ENCODE results near the gene HTR1A.

Gene HTR1A

GRCh38 chr5:63962279-63962678 is at the start of gene HTR1A:
TSS of gene HTR1A (minus strand) at chr5:63962445. CDS start at chr5:63961719, 726 bp downstream.
- no peak for DNase-seq

DNA sequence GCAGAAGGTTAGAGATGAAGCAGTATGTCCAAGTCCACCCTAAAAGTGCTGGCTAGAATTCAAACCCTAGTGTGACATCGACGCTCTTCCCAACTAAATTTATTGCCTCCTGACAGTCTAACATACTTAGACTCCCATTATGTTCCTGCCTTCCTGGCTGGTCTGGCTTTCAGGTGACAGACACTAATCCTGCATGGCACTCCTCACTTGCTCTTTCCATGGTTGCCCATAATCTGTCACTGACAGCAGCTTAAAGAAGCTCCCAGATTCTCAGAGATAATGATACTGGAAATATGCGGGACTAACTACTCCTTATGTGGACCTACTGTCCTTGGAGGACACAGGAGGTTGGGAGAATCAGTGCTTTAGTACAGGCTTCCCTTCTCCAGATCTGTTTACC is 41.7 kb upstream of the HTR1A start:
- no peak for DNase-seq

- DNase-seq = no peak
Measured at GRCh38 chr5:64000096-64000495, 37.9 kb upstream of the HTR1A start.

- no peak for DNase-seq
Measured at GRCh38 chr5:63987053-63987452, 24.8 kb upstream of the HTR1A start.

- DNase-seq = no peak
Measured at GRCh38 chr5:63981864-63982263, 19.6 kb upstream of the HTR1A start.

DNA sequence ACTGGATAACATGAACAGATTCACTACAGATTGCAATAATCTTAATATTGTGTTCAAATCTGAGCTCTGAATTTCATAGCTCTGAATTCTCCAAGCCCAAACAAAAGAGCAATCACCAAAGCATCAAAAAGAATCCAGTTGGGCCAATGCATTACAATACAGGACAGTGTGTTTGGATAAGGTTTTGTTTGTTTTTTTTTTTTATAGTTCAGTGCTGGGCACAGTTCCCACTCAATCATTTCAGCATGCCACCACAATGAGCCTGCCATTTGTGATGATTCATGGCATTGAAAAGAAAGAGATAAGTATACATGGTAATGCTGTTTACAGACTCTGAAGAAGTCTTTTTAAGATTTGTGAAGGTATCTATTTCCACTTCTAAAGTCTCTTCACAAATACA is 1.7 kb upstream of the HTR1A start:
- no peak for DNase-seq

DNA sequence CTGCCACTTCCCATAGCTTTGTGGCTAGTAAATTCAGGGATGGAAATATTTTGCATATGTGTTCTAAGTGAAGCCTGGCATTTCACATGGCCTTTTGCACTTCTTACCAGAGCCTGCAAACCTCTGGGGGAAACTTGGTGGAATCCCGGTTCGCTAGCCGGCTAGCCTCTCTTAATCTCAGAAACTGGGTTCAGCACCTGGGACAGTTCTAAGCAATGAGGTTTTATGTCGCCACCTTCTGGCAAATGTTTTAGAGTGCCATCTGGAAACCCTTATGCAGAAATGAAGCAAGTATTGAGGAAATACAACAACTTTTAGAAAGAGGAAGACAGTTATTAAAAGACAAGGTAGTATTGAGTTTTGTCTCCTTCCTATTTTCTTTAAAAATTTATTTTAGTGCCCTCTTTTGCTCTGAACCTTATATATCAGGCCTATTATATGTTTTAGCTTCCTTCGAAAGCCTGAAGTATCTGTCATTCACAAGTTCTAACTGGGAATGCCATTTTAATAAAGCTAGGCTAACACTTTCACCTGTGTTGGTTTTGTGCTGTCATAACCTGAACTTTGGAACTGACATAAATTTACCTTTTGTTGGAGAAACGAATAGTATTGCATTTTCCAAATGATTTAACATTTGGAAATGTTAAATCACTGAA is 963 bp upstream of the HTR1A start:
- peak in 1 of 2 experiments; percentile 43 for DNase-seq

DNA sequence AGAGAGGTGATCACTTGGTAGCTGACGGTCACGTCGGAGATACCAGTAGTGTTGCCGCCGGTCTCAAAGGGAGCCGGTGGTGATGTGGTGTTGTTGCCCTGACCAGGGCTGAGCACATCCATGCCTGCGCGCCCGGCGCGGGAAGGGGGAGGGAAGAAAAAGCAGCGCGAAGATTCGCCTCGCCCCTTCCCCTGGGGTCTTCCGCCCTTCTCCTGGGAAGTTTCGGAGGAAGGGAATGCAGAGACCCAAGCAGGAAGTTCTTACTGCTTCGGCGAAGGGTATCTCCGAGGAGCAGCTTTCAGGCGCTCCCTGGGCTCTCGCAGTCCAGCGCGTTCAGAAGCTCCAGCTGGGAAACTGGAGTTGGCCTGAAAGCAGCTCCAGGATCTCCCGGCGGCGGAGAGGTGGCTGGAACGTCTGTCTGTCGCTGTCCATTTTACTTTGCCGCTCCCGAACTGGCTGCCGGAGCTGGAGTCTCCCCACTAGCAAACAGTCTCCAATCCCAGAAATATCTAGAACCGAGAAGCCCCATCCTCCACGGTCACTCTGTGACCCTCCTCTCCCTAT is 565 bp downstream of the HTR1A start:
- no peak for DNase-seq

- no peak for DNase-seq
Measured at GRCh38 chr5:63961125-63961597, 1.1 kb downstream of the HTR1A start.

GRCh38 chr5:63960646-63961045 is 1.6 kb downstream of the HTR1A start:
- no peak for DNase-seq

DNA sequence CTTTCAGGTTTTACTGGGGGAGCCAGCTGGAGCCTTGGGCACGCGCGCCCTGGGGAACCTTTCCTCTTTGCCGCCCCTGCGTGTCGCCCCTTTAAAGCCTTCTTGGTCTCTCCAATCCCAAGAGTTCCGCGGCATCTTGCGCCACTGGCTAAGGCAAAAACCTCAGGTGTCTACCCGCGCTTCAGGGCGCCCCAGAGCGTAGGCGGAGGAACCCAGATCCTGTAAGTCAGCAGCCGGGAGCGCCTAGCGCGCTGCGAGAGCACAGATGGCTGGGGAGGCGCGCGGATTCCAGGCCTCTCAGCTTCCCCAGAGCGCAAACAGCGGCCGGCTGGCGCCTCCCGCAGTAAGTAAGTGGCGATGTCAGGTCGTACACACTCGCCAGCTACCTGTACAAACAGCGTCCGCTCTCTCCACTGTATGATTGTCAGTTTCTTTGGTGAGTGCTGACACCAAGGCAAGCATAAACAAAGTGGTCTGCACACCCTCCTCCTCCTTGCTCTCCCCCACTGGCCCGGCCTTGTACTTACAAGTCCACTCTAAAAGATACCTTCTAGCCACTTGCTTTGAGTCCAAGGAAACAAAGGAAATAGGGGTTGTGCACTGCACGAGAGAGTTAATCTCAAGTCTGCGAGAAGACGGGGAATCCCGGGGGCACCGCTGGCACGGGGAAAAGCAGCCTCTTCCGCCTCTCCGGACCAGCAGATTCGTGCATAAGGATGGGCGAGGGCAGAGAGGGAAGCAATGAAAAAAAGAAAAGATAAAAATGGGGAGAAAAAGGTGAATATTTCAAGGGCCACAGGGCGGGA is 2.9 kb downstream of the HTR1A start:
- peak; percentile 41 to 50 for DNase-seq

DNA sequence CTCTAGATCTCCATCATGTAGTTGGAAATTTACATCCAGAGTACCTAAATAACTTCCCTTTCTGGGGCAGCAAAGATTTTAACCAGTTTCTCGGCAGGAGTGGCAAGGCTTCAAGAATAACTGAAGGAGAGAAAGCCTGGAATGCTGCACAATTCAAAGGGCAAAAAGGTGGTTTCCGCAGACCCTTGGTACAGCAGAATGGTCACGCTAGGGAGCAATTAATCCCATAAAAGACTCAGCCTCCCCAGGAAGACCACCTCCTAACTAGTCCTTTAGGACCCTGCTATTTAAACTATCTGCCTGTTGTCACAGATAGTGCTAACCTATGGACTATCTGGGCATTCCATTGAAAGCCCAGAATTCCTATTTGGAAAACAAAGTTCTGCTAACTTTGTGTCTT is 3.6 kb downstream of the HTR1A start:
- no peak for DNase-seq

DNA sequence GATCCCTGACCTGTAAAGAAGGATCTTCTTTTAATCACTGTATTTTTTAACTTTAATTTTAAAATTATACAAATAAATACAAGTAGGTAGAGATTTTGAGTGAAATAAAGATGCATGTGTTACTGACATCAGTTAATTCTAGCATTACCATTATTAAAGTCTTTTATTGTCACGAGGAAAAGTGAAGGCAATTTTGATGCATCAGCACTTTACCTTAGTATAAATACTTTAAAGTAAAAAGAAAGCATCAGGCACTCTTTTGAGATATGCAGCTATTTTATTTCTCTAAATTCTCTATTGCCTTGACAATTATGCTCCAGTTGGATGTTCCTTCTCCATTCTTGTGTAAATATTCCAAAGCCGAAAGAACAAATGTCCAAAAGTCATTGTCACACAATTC is 4.6 kb downstream of the HTR1A start:
- DNase-seq = no peak

DNA sequence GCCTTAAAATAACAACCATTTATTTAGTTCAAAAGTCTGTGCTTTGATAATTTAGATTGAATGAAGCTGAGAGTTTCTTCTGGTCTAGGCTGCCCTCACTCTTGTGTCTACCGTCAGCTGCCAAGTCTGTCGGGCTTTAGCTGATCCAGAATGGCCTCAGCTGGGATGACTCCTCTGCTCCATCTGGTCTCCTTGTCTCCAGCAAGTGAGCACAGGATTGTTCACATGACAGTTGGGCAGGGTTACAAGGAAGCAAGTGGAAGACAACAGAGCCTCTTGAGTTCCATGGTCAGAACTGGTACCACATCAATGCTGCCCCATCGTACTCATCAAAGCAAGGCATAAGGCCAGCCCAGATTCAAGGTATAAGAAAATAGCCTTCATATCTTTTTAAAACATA is 9.0 kb downstream of the HTR1A start:
- no peak for DNase-seq

- DNase-seq = no peak
Measured at GRCh38 chr5:63935103-63935502, 27.1 kb downstream of the HTR1A start.

GRCh38 chr5:63931836-63932235 is 30.4 kb downstream of the HTR1A start:
- DNase-seq = no peak

DNA sequence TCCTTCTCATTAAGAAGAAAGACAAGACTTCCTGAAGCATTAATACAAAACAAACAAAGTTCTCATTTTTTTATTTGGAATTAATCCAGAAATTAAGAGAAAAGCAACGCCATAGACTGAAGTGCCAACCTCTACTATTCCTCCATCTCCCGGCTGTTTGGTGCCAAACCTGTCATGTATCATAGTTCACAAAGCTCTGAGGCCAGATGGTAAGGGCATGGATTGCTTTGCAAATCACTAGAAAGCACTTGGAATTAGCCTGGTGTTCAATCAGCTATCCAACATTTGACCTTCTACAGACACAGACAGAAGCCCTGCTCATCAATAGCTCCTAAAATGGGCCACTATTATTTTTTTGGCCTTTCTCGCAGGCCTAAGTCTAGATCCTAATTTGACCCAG is 33.8 kb downstream of the HTR1A start:
- DNase-seq = no peak

- DNase-seq = no peak
Measured at GRCh38 chr5:63923914-63924313, 38.3 kb downstream of the HTR1A start.

DNA sequence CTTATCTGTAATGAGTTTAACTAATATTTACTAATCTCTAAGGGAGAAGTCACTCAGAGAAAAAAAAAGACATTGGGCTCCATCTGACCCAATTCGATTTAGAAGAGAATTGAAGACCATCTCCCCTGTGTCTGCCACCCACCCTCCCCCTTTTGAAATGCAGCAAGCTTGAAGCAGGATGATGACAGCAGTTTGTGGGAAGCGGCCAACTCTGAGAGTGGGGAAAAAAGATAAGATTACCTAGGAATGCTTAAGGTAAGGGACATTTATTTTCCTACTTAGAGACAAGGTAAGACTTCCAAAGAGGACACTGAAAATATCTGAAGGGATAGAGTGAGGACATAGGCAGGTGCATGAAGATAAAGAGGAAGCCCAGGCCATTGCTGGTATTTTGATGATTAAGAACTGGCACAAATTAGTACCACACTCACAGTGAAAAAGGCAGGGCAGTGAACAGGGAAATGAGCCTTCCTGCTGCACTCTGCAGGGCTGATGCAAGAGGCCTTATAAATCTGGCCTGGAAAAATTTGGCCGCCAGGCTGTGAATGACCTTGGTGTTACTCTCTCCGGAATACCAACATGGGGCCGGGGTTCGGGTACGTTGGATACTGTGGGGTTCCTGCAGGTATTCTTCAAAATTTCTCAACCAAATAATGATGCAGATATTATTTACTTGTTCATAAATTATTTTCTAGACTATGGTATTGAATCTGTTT is 42.3 kb downstream of the HTR1A start:
- no peak for DNase-seq

- DNase-seq = no peak
Measured at GRCh38 chr5:63916786-63917185, 45.5 kb downstream of the HTR1A start.

GRCh38 chr5:63911871-63912270 is 50.4 kb downstream of the HTR1A start:
- DNase-seq = no peak
